HG02642 (cell line): ENCODE measurements around the gene DLX6.
"Not testable (repeated sequence)": the region's sequence is repeated elsewhere in the genome, so short reads cannot be mapped to it uniquely, and the experiment has no call there.

Source experiments
- ATAC-seq: cut with Tn5 transposase; IDR thresholded peaks from one replicate; pipeline ENCODE4 v1.9.1; 2021; ENCODE audit warnings: mild to moderate bottlenecking; ENCODE audit not compliant: unreplicated experiment, poor library complexity

Gene DLX6

DNA sequence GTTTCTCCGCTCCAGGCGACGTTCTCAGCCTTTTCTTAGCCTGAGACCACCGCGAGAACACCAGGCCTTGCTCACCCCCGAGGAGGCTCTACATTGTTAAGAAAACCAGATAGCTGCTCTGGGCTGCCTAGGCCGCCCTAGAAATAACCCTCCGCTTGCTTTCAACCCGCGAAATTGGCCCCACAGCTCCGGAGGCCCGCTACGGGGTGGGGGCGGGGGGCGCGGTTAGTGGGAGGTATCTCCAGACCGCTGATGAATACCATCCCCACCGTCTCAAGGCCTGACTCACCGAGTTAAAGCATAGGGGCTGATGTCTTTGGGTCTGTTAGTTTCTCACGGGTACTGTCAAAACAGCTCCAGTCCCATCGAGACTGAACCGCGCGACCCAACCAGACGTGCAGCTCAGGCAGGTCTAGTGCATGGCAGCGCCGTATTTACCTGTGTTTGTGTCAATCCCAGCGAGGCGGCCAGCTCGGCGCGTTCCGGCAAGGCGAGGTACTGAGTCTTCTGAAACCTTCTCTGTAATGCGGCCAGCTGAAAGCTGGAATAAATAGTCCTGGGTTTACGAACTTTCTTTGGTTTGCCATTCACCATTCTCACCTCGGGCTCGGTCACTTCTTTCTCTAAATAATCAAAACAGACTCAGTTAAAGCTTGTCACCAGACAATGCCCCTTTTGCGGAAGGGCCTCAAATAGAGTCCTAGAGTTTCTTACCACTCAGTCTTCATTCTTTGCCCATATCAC is 16.6 kb downstream of the DLX6 start:
- no peak for ATAC-seq

DNA sequence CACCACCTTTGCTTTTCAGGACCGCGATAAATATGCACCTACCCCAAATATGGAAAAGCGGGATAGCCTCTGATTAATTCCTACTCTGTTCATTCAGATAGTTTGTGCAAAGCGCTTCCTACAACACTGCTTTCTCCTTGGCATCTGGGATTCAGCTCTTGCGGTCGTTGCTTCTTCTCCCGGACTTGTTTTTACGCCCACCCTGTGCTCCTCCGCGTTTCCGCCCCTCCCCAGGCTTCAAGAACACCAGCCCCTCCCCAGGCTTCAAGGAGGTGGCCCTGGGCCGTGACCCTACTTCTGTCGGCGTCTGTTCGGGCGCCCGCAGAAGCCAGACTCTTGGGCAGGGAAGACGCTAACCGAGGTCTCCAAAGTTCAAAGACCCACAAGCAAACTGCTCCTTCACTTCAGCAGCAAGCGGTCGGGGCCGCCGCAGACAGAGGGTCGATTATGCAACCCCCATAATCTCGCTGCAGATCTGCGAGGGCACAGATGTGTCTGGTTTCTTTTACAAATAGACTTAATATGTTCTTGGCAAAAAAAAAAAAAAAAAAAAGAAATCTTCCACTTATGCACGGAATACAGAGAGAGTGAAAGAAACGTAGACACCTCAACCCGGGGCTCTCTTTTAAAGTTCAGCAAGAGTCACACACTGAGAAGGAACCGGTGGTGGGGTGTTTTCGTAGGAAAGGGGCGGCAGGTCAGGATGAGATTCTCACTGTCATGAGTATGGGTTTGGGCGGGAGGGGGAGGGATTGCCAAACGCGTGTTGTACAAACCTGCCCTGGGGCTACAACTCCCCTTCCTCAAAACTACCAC is 17.3 kb downstream of the DLX6 start:
- no peak for ATAC-seq

DNA sequence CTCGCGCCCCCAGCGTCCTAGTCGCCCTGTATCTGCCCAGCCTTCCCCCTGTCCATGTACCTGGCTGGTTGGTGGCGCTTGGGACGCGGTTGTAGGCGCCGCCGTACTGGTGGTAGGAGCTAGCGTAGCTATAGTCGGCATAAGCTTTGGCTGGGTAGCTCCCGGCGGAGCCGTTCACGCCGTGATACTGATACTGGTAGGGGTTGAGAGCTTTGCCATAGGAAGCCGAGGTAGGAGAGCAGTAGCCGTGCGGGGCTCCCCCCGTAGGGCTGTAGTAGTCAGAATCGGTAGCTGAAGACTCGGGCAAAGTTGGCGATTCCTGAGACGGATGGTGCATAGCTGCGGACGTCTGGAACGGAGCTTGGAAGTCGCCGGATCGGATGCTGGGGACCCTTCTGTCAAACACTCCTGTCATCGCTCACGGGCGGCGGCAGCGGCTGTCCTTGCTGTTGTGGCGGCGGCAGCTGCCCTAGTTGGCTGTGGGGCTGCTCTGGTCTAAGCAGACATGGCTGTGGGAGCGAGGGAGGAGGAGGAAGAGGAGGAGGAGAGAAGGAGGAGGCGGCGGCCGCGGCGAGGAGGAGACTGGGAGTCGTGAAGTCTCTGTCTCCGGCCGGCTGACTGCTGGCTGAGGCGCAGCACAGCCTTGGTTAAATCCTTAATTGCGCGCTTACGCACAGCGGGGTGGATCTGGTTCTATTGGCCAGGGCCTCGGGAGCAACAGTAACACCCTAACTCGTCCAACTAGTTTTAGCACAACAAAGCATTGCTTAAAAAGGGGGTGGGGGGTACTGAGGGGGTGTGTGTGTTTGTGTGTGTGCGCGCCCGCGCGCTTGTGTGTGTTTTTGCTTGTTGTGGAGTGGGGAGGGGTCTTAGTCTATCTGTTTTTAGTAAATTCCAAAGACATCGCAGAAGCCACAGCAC is 19.1 kb downstream of the DLX6 start, which contains the start of gene DLX5:
Gene DLX5, minus strand, starts transcription at position 623 of the 921 bp plus-strand sequence. Its CDS starts 208 bp downstream, at position 415.
- ATAC-seq = no peak

DNA sequence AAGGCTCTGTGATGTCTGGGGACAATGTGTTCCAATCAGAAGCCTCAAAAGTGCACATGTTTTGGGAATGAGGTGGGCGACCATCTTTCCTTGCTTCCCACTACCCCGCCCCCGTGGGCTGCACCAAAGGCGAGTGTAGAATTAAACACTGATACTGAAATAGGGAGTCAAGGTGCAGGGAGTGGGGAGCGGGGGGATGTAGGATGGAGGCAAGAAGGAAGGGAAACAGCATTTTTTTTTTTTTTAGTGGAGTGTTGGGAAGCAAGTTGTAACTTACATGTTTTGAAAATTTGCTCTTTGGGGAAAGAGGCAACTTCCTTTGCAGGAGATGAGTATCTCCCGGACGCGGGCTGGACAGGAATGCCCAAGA is 19.8 kb downstream of the DLX6 start:
- ATAC-seq = no peak

DNA sequence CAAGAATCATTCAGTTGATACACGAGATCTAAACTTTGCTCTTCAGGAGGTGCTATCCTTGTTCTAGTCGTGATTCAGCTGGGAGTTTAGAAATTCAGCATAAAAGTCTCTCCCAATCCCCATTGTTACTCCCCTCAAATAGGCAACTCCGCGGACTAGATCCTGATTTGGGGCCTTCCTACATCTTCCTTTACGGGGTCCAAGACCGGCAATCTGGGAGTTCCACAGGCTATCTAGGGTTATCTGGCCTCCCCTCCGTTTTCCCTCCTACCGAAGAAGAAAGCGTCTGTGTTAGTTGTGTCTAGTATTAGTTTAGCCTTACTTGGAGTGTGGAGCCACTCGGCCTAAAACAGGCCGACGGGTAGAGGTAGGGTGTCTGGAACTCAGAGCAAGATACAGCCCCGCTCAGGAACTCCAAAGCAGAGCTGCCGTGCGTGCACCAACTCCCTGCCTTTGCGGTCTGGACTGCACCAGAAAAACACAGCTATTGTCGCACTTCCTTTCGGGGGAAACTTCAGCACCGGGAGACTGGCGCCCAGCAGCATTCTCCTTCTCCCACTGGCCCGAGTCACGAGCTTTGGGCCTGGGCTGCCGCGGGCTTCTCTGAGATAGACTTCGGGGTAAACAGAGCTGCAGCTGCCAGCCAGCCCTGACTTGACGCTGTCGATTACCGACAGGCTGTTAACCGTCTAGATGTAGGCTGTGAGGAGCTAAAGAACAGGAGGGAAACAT is 20.8 kb downstream of the DLX6 start:
- ATAC-seq = no peak

DNA sequence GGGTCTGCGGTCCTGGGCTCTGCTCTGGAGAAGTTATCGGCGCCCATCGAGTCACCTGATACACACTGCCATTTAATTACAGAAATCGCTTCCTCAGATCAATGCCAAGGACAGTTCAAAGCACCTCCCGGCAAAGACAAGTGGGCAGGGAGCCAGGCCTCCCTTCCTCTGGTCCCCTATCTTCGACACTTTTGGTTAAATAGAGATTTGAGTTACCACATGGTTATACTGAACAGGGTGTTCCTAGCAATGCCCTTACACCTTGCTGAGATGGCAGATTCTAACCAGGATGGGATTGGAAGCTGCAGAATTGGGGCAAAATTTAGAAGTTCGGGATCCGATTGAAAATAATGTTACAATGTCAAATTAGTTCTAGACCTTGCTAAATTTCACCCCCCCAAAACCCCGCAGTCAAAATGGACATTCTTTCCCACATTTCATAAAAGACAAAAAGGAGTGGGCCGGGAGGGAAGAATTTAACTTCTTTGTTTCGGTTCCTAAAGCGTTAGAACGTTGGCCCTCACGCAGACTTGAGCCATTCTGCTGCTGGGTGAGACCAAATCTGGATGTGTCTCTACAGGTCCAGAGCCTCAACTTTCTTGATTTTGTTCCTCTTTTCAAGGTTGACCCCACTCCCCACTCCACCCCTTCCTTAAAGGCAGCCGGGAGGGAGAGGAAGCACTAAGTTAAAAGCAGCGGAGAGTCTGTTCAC is 21.5 kb downstream of the DLX6 start:
- ATAC-seq = no peak

DNA sequence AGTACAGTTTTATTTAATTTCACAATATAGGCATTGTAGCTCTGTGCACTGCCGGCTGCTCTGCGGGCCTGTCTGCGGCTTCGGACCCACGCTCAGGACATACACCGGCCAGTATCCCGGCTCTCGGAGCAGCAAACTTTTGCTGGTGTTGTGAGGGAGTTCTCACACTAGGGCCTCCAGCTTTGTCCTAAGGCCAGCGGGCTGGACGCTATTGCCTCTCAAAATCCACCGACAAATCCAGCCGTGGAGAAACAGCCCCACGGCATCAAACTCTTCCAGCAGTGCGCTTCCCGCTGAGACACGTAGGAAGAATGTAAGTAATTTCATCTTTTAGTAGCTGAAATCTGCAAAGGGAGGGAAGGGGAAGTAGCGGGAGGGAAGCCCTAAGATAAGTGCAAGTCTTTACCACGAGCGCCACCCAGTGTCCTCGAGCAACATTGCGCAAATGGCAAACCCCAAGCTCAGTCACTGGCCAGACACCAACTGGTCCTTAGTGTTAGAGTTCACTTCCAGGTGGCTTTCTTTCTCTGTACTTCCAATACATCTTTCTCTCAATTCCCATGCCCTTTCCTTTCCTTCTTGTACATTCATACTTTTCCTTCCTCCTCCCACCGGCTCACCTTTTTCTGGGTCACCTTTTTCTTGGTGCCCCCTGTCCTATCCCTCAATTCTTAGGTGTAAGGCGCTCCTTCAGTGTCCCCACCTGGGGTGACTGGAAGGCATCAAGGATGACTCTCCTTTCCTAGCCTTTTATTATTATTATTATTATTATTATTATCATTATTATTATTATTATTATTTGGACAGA is 22.3 kb downstream of the DLX6 start:
- peak; percentile 90 for ATAC-seq

DNA sequence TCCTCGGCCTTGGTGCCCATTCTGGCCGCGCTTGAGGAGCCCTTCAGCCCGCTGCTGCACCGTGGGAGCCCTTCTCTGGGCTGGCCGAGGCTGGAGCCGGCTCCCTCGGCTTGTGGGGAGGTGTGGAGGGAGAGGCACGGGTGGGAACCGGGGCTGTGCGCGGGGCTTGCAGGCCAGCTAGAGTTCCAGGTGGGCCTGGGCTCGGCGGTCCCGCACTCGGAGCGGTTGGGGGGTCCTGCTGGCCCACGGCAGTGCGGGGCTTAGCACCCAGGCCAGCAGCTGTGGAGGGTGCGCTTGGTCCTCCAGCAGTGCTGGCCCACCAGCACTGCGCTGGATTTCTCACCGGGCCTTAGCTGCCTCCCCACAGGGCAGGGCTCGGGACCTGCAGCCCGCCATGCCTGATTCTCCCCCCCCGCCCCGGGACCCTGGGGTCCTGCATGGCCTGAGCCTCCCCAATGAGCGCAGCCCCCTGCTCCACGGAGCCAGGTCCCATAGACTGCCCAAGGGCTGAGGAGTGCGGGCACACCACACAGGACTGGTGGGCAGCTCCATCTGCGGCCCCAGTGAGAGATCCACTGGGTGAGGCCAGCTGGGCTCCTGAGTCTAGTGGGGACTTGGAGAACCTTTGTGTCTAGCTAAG is 29.0 kb downstream of the DLX6 start:
- not testable (repeated sequence) for ATAC-seq

DNA sequence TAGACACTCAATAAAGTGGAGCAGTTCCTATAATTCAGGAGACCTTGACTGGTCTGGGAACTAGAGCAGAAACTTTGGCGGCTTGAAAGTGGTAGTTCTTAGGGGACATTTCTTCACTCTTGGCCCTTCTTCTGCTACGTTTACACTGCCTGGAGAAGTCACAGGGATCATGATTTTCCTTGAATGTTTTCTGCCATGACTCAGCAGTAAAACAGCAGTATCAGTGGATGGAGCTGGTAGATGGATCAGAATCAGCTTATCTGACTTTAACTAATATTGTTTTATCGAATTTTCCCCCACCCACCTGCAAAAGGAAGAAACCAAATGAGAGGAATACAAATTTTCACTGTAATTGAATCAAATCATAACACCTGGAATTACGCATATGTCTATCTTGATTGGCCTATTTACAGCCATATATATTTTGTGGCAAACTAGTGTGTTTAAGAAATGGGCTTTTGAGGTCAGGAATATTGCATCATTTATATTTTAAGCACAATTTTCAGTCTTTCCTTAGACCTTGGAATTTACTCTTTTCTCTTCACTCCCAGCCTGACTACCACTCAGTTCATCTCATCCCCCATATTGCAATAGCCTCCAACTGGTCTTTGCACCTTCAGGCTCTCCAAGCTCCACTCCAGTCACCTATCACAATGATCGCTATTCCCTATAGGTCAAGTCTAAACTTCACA is 34.2 kb downstream of the DLX6 start:
- no peak for ATAC-seq

DNA sequence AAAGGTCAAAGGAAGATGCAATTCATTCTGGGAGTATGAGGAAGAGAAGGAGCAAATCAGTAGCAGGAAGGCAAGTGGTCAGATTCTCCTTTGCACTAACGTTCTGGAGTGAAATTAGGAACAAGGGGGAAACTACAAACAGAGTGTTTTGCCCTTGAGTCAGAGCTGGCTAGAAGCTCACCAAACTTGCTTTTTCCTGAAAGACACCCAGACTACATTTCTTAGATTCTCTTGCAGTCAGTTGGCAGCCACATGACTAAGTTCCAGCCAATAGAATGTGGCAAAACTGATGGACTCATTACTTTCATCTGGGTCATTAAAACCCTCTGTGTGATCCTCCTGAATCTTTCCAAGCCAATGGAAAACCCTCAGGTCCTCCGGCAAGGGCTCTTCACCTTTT is 37.9 kb downstream of the DLX6 start:
- no peak for ATAC-seq
